ENCODE measurements around the gene UBE3B. TPM values are rescaled to one million over a fixed set of nuclear protein-coding genes. Genes with fewer than 3 reads are reported as not detected.

Gene UBE3B
- total RNA-seq, 4 donors from 2014 or later = 42.4 to 59.2 (median 49.1) TPM

DNA sequence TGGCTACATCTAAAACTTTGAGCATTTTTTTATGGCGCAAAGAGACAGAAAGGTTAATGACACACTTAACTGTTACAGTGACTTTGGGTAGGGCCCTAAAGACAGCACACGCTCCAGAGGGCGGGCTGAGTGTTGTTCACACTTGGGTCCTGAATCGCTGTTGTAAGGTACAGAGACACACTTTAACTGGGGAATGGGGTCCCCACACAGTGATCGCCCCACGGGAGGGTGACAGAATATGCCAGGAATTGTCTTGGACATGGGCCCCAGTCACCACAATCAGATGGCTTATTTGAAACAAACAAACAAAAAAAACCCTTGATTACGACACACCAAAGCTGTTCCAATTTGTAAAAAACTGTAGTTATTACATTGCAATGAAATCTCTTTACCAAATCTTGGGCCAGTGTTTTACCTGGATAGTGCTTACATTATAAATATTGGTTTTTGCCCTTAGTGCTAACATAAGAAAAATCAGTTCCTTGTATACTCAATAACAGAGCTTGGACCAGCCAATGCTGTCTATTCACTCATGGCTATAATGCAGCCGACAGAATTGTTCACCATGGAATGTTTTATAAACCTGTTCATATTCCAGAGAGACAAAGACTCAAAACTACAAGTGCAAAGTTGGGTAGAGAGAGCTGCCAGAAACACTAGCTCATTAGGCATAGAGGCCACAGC lies 28.6 kb upstream of the UBE3B start:
- Histone ChIP-seq H3K27me3 (no peaks in the 10 kb centered on the region), H3K4me1 (peaks cover 3 to 60% (median 36%) of the 10 kb centered on the region in 4 donors), H3K9me3 (no peaks in the 10 kb centered on the region), H3K36me3 (peaks cover 33 to 93% (median 75%) of the 10 kb centered on the region in 4 donors), H3K4me3 (no peak overlapping the region), H3K27ac (replicated peaks in 1 of 4) (peak overlapping the region in 3 of 4 donors; percentile 31 to 68 (median 66))
- intact Hi-C loops (cut with DNase I) = no loop called here
- DNase-seq (ENCODE audit: extremely low spot score) = no peak
- WGBS = 89% methylated on average over 8 of the region's 8 CpGs
- TF ChIP-seq, protein P1, sequence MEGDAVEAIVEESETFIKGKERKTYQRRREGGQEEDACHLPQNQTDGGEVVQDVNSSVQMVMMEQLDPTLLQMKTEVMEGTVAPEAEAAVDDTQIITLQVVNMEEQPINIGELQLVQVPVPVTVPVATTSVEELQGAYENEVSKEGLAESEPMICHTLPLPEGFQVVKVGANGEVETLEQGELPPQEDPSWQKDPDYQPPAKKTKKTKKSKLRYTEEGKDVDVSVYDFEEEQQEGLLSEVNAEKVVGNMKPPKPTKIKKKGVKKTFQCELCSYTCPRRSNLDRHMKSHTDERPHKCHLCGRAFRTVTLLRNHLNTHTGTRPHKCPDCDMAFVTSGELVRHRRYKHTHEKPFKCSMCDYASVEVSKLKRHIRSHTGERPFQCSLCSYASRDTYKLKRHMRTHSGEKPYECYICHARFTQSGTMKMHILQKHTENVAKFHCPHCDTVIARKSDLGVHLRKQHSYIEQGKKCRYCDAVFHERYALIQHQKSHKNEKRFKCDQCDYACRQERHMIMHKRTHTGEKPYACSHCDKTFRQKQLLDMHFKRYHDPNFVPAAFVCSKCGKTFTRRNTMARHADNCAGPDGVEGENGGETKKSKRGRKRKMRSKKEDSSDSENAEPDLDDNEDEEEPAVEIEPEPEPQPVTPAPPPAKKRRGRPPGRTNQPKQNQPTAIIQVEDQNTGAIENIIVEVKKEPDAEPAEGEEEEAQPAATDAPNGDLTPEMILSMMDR (IDR thresholded peaks at IDR 0.05) = no peak
- TF ChIP-seq EP300 (IDR thresholded peaks at IDR 0.05) (no peak), POLR2A (IDR thresholded peaks at IDR 0.05; ENCODE audit: low read depth) (no peak), POLR2AphosphoS5 (IDR thresholded peaks at IDR 0.05) (no peak)

DNA sequence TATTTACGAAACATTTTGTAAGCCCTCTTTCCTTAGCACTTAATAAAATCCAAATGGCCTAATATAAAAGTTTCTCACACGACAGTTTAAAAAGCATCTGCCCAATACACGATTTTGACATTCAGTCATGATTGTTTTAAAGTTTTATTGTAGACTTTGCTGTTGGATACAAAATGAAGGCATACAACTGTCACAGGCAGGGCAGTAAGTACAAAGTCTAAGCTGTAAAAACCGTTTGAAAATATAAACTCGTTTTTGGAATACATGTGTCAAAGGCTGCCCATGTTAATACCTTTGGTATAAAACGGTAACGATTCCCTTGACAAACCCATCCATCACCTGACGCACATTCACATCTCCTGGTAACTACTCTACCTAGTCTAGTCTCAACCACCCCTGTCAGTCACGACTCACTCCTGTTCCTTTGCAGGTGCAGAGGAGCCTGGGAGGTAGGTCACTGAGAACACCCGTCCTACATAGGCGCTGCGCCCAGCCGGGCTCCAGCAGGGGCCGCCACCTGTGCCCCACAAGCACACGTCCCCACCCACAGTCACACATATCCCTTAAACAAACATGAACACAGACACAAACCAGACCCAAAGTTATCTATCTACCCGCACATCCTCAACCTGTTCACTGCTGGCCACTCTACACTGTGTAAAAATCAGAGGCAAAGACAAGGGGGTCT lies 27.4 kb upstream of the UBE3B start:
- no peak overlapping the region for H3K4me3 ChIP-seq
- peaks cover 3 to 70% (median 40%) of the 10 kb centered on the region in 4 donors for H3K4me1 ChIP-seq
- H3K36me3 ChIP-seq = peaks cover 39 to 93% (median 79%) of the 10 kb centered on the region in 4 donors
- no peak for TF ChIP-seq POLR2A (IDR thresholded peaks at IDR 0.05; ENCODE audit: low read depth)
- TF ChIP-seq, protein P1 (IDR thresholded peaks at IDR 0.05) = peak in 2 of 3 experiments; percentile 27 to 30
- H3K9me3 ChIP-seq = no peaks in the 10 kb centered on the region
- H3K27me3 ChIP-seq = no peaks in the 10 kb centered on the region
- intact Hi-C loops (cut with DNase I) = no loop called here
- peak overlapping the region; percentile 22 to 68 (median 48) for H3K27ac ChIP-seq (replicated peaks in 1 of 4)
- WGBS = 45% methylated on average over 16 of the region's 16 CpGs
- DNase-seq (ENCODE audit: extremely low spot score) = no peak

DNA sequence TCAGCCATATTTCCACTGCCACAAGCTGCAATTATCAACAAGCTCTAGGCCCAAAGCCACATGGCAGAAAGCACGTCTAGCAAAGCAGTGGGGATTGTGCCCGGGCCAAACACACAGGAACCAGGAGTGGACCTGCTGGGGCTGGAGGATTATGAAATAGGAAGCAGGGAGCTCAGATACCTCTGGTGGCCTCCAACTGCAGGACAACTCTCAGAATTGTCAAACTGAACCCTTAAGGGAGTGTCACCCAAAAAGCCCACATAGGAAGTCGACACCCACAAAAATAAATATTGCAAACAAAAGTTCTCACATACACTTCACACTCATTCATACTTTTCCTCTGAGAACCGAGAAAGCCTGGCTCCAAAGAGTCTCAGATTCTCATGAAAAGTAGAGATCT lies 26.5 kb upstream of the UBE3B start:
- H3K4me3 ChIP-seq = no peak overlapping the region
- H3K27ac ChIP-seq (replicated peaks in 1 of 4) = peak overlapping the region; percentile 22 to 68 (median 48)
- peaks cover 3 to 80% (median 48%) of the 10 kb centered on the region in 4 donors for H3K4me1 ChIP-seq
- DNase-seq (ENCODE audit: extremely low spot score) = no peak
- peaks cover 47 to 93% (median 80%) of the 10 kb centered on the region in 4 donors for H3K36me3 ChIP-seq
- TF ChIP-seq POLR2AphosphoS5 (IDR thresholded peaks at IDR 0.05) (no peak), POLR2A (IDR thresholded peaks at IDR 0.05; ENCODE audit: low read depth) (no peak)
- TF ChIP-seq, protein P1 (IDR thresholded peaks at IDR 0.05) = no peak
- no peaks in the 10 kb centered on the region for H3K9me3 ChIP-seq
- 63% methylated on average over 4 of the region's 4 CpGs for WGBS
- intact Hi-C loops (cut with DNase I) = no loop called here
- H3K27me3 ChIP-seq = no peaks in the 10 kb centered on the region

DNA sequence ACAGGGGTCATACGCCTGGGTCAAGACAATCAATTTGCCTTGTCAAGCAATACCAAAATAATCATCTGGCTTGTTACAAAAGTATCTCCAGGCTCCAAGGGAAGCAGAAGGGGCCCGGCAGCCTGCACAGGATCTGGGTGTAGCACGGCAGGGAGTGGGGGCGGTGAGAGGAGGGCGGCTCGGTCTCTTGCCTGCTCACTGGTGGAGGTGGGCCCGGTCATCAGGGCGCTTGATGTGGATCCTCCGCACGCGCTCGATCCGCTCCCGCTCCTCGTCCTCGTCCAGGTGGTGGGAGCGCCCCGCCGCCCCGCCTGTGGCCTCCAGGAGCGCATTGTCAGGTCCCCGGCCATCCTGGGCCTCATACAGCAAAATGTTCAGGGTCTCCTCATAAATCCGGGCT lies 26.0 kb upstream of the UBE3B start:
- 78% methylated on average over 15 of the region's 23 CpGs for WGBS
- H3K4me3 ChIP-seq = no peak overlapping the region
- H3K27ac ChIP-seq (replicated peaks in 1 of 4) = peak overlapping the region; percentile 22 to 68 (median 48)
- no peak for TF ChIP-seq EP300 (IDR thresholded peaks at IDR 0.05)
- no peak for TF ChIP-seq POLR2A (IDR thresholded peaks at IDR 0.05; ENCODE audit: low read depth)
- TF ChIP-seq, protein P1 (IDR thresholded peaks at IDR 0.05) = no peak
- no peak for TF ChIP-seq POLR2AphosphoS5 (IDR thresholded peaks at IDR 0.05)
- intact Hi-C loops (cut with DNase I) = no loop called here
- DNase-seq (ENCODE audit: extremely low spot score) = no peak
- peaks cover 3 to 84% (median 52%) of the 10 kb centered on the region in 4 donors for H3K4me1 ChIP-seq
- no peaks in the 10 kb centered on the region for H3K9me3 ChIP-seq
- H3K27me3 ChIP-seq = no peaks in the 10 kb centered on the region
- peaks cover 51 to 93% (median 80%) of the 10 kb centered on the region in 4 donors for H3K36me3 ChIP-seq
